DOHH2 (cell line): ENCODE results near the gene OSBPL3.

Experiments used
- H3F3A ChIP-seq: fragments of 200-600 bp; sonication (generic), shearing (Covaris generic); 2 replicates; pipeline ENCODE4 v1.6.0; 2016; ENCODE audit warnings: antibody characterized with exemption, mild to moderate bottlenecking; ENCODE audit not compliant: control insufficient read depth, insufficient read depth
- H3K27ac ChIP-seq: fragments of 200-600 bp; sonication (generic); 2 replicates; pipeline ENCODE4 v1.5.1; 2014; ENCODE audit warnings: low read depth, mild to moderate bottlenecking, low read length, moderate library complexity
- H3K27me3 ChIP-seq: fragments of 200-600 bp; sonication (generic); 2 replicates; pipeline ENCODE4 v1.6.1; 2014; ENCODE audit warnings: mild to moderate bottlenecking, low read length, mixed read lengths; ENCODE audit not compliant: control insufficient read depth
- H3K36me3 ChIP-seq: fragments of 200-600 bp; sonication (generic); 2 replicates; pipeline ENCODE4 v1.6.1; 2014; ENCODE audit warnings: mild to moderate bottlenecking, low read length, moderate library complexity, mixed read lengths; ENCODE audit not compliant: control insufficient read depth
- H3K4me1 ChIP-seq: fragments of 200-600 bp; sonication (generic); 2 replicates; pipeline ENCODE4 v1.6.1; 2014; ENCODE audit warnings: mild to moderate bottlenecking, low read length, mixed read lengths; ENCODE audit not compliant: control insufficient read depth
- H3K4me2 ChIP-seq: fragments of 200-600 bp; sonication (generic); 2 replicates; pipeline ENCODE4 v1.6.0; 2014; ENCODE audit warnings: mild to moderate bottlenecking, low read length, moderate library complexity
- H3K4me3 ChIP-seq: fragments of 200-600 bp; sonication (generic); 2 replicates; pipeline ENCODE4 v1.5.1; 2014; ENCODE audit warnings: mild to moderate bottlenecking, low read length, mixed read lengths
- H3K79me2 ChIP-seq: fragments of 200-600 bp; sonication (generic); 2 replicates; pipeline ENCODE4 v1.6.1; 2014; ENCODE audit warnings: mild to moderate bottlenecking, low read length, mixed read lengths; ENCODE audit not compliant: control insufficient read depth
- H3K9me2 ChIP-seq: fragments of 200-600 bp; sonication (generic); replicated peaks from 2 replicates; pipeline ENCODE4 v1.6.1; 2014; ENCODE audit warnings: mild to moderate bottlenecking, low read length, mixed read lengths; ENCODE audit not compliant: control insufficient read depth
- H3K9me3 ChIP-seq: fragments of 200-600 bp; sonication (generic); 2 replicates; pipeline ENCODE4 v1.6.1; 2014; ENCODE audit warnings: antibody characterized with exemption, low read length, mixed read lengths; ENCODE audit not compliant: control insufficient read depth, insufficient read depth
- H4K20me1 ChIP-seq: fragments of 200-600 bp; sonication (generic); 2 replicates; pipeline ENCODE4 v1.6.0; 2014; ENCODE audit warnings: low read depth, mild to moderate bottlenecking, antibody characterized with exemption, low read length, moderate library complexity; ENCODE audit not compliant: control insufficient read depth, insufficient read depth
- CTCF ChIP-seq: fragments of 200-600 bp; sonication (generic); IDR thresholded peaks from one replicate; pipeline ENCODE4 v1.5.1; 2014; ENCODE audit warnings: antibody characterized with exemption, mild to moderate bottlenecking, low read depth, low read length; ENCODE audit not compliant: poor library complexity, severe bottlenecking
- EZH2phosphoT487 ChIP-seq: fragments of 200-600 bp; sonication (generic); IDR thresholded peaks from 2 replicates; pipeline ENCODE4 v1.6.1; 2017; ENCODE audit warnings: borderline replicate concordance, mild to moderate bottlenecking, antibody characterized with exemption, low read length, moderate library complexity, mixed read lengths

OSBPL3 gene

GRCh38 chr7:24932389-24932788 lies 47.6 kb downstream of the OSBPL3 start:
- Histone ChIP-seq H3K4me1 (peaks cover 55% of the 10 kb centered on the region), H3F3A (no peaks in the 10 kb centered on the region), H3K9me3 (no peaks in the 10 kb centered on the region), H3K36me3 (peaks cover 29% of the 10 kb centered on the region), H3K79me2 (peaks cover 98% of the 10 kb centered on the region), H3K9me2 (no peaks in the 10 kb centered on the region), H3K27ac (no peak overlapping the region), H3K27me3 (no peaks in the 10 kb centered on the region), H3K4me3 (no peak overlapping the region), H3K4me2 (no peak overlapping the region; the same call in 1 of the 2 replicates), H4K20me1 (0 out of 2 replicates have a peak, but pooled peaks cover 4% of the 10 kb centered on the region)
- TF ChIP-seq EZH2phosphoT487 (no peak), CTCF (no peak)

GRCh38 chr7:24931844-24932243 lies 48.1 kb downstream of the OSBPL3 start:
- Histone ChIP-seq H3K36me3 (peaks cover 30% of the 10 kb centered on the region), H3K27me3 (no peaks in the 10 kb centered on the region), H3K4me3 (no peak overlapping the region), H3K9me2 (no peaks in the 10 kb centered on the region), H3K4me2 (no peak overlapping the region), H3K79me2 (peaks cover 98% of the 10 kb centered on the region), H3K4me1 (peaks cover 50% of the 10 kb centered on the region), H4K20me1 (0 out of 2 replicates have a peak, but pooled peaks cover 4% of the 10 kb centered on the region), H3K9me3 (no peaks in the 10 kb centered on the region), H3F3A (no peaks in the 10 kb centered on the region), H3K27ac (no peak overlapping the region)
- TF ChIP-seq EZH2phosphoT487, result no peak
- no peak for TF ChIP-seq CTCF

- H3K4me3 ChIP-seq, result no peak overlapping the region
- H3K4me1 ChIP-seq, result peaks cover 41% of the 10 kb centered on the region
- H3K9me2 ChIP-seq, result no peaks in the 10 kb centered on the region
- no peak overlapping the region for H3K4me2 ChIP-seq
- H3K9me3 ChIP-seq, result no peaks in the 10 kb centered on the region
- no peaks in the 10 kb centered on the region for H4K20me1 ChIP-seq
- H3K27me3 ChIP-seq, result no peaks in the 10 kb centered on the region
- peaks cover 30% of the 10 kb centered on the region for H3K36me3 ChIP-seq
- TF ChIP-seq EZH2phosphoT487, result no peak
- TF ChIP-seq CTCF, result no peak
- H3F3A ChIP-seq, result no peaks in the 10 kb centered on the region
- H3K27ac ChIP-seq, result no peak overlapping the region
- H3K79me2 ChIP-seq, result peaks cover 98% of the 10 kb centered on the region
These were observed 49.1 kb downstream of the OSBPL3 start for GRCh38 chr7:24930856-24931255.
